Measurements from ENCODE around the gene NOXA1.
"Not testable (repeated sequence)": the region's sequence is repeated elsewhere in the genome, so short reads cannot be mapped to it uniquely, and the experiment has no call there.

NOXA1 gene

GRCh38 chr9:137437691-137438590, 14.7 kb downstream of the NOXA1 start:
- DNase-seq (ENCODE audit: low read depth in 2 of 3, low spot score in 1 of 3): no peak

- DNase-seq (ENCODE audit: low read depth in 2 of 3, low spot score in 1 of 3): no peak
Observed at GRCh38 chr9:137438591-137439157, 15.5 kb downstream of the NOXA1 start.

- DNase-seq (ENCODE audit: low read depth in 2 of 3, low spot score in 1 of 3): no peak
Observed at GRCh38 chr9:137439158-137439714, 16.0 kb downstream of the NOXA1 start.

GRCh38 chr9:137441289-137441934, 18.2 kb downstream of the NOXA1 start, which contains the start of gene ENTPD8:
ENTPD8 (minus strand) TSS chr9:137441357; CDS start chr9:137438285, 3,072 bp downstream.
- DNase-seq (ENCODE audit: low read depth in 2 of 3, low spot score in 1 of 3): no peak

- no peak for DNase-seq (ENCODE audit: low read depth in 2 of 3, low spot score in 1 of 3)
Observed at GRCh38 chr9:137441935-137442321, 18.7 kb downstream of the NOXA1 start.

DNA sequence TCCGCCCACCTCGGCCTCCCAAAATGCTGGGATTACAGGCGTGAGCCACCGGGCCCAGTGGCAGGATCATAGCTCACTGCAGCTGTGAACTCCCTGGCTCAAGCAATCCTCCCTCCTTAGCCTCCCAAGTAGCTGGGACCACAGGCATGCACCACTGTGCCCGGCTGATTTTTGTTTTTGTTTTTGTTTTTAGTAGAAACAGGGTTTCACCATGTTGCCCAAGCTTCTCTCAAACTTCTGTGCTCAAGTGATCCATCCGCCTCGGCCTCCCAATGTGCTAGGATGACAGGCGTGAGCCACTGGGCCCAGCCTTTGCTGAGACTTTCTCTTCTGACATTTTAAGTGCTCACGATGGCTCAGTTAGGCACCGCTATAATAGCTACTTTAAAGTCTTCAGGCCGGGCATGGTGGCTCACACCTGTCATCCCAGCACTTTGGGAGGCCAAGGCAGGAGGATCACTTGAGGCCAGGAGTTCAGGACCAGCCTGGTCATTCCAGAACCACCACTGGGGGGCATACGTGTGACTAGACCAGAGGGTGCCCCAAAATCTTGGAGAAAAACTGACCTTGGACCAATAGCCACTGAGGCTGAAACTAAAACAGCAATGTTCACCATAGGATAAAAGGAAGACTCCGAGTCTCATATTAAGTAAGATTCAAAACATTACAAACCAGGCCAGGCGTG, 21.1 kb downstream of the NOXA1 start:
- no peak for DNase-seq (ENCODE audit: low read depth in 2 of 3, low spot score in 1 of 3)

GRCh38 chr9:137445275-137445807, 22.1 kb downstream of the NOXA1 start:
- DNase-seq (ENCODE audit: low read depth in 2 of 3, low spot score in 1 of 3): peak; percentile 73 to 92 (median 78)

- no peak for DNase-seq (ENCODE audit: low read depth in 2 of 3, low spot score in 1 of 3)
Observed at GRCh38 chr9:137445930-137446431, 22.8 kb downstream of the NOXA1 start.

- DNase-seq (ENCODE audit: low read depth in 2 of 3, low spot score in 1 of 3): no peak
Observed at GRCh38 chr9:137446851-137447471, 23.8 kb downstream of the NOXA1 start.

GRCh38 chr9:137447722-137448601, 24.8 kb downstream of the NOXA1 start:
- no peak for DNase-seq (ENCODE audit: low read depth in 2 of 3, low spot score in 1 of 3)

- no peak for DNase-seq (ENCODE audit: low read depth in 2 of 3, low spot score in 1 of 3)
Observed at GRCh38 chr9:137448602-137448962, 25.4 kb downstream of the NOXA1 start.

DNA sequence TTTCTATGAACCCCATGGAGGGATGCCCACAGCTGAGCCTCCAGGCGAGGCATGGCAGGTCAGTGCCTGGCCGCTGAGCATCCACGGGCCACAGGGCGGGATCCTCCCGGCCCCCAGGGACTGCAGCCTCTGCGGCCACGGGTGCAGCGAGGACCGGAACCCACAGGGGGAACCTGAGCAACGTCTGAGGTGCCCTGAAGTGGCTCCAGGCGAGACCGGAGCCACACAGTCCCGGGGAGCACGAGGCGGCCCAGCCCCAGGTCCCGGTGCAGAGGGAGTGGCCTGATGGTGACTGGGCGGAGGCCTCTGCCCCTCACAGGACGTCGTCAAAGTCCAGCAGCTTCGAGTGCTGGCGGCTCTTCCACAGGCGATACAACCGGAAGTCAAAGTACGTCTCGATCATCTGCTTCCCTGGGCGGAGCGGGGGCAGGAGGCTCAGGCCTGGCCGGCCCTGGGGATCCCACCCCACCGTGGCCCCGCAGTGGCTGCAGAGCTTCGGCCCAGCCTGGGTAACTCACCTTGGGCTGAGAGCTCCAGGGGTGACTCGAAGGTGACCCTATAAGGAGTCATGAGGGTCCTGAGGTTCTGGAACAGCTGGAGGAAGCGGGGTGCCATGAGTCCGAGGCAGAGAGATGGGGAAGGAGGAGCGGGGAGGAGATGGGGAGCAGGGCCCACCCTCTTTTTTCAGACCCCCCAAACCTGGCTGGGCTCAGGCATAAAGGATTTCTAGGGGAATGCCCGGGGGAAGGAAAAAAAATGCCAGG, 26.1 kb downstream of the NOXA1 start:
- DNase-seq (ENCODE audit: low read depth in 2 of 3, low spot score in 1 of 3): no peak

GRCh38 chr9:137449931-137450538, 26.8 kb downstream of the NOXA1 start:
- no peak for DNase-seq (ENCODE audit: low read depth in 2 of 3, low spot score in 1 of 3)

- not testable (repeated sequence) for DNase-seq (ENCODE audit: low read depth in 2 of 3, low spot score in 1 of 3)
Observed at GRCh38 chr9:137450539-137451222, 27.5 kb downstream of the NOXA1 start.

- DNase-seq (ENCODE audit: low read depth in 2 of 3, low spot score in 1 of 3): not testable (repeated sequence)
Observed at GRCh38 chr9:137451264-137452005, 28.2 kb downstream of the NOXA1 start.

GRCh38 chr9:137452006-137452760, 29.0 kb downstream of the NOXA1 start:
- no peak for DNase-seq (ENCODE audit: low read depth in 2 of 3, low spot score in 1 of 3)

Data from stimulated activated CD4-positive, alpha-beta T cell treated with anti-CD3 and anti-CD28 coated beads, Interleukin-12 subunit alpha, Interleukin-12 subunit beta, amount 100 ng/mL, for 48 hours (primary cell).